Trophoblast cell (in vitro differentiated cells and primary cell): ENCODE measurements around the gene TANK.

Experiments
- DNase-seq, 2 donors: peaks; one replicate each; pipeline ENCODE4 v3.0.0-alpha.2; 2016
- H2AFZ ChIP-seq: 2 replicates; pipeline ENCODE4 v1.6.1; 2013; ENCODE audit warnings: low read length, moderate library complexity, mild to moderate bottlenecking; ENCODE audit not compliant: insufficient read depth, poor library complexity
- H2AK5ac ChIP-seq: 2 replicates; pipeline ENCODE4 v1.6.1; 2013; ENCODE audit warnings: mild to moderate bottlenecking, low read length
- H2BK120ac ChIP-seq: 2 replicates; pipeline ENCODE4 v1.6.1; 2013; ENCODE audit warnings: low read length, mild to moderate bottlenecking, moderate library complexity; ENCODE audit not compliant: insufficient read depth, poor library complexity
- H2BK12ac ChIP-seq: 2 replicates; pipeline ENCODE4 v1.6.1; 2013; ENCODE audit warnings: mild to moderate bottlenecking, low read length, moderate library complexity
- H2BK5ac ChIP-seq: 2 replicates; pipeline ENCODE4 v1.6.1; 2013; ENCODE audit warnings: low read length, low read depth, moderate library complexity, mild to moderate bottlenecking; ENCODE audit not compliant: poor library complexity
- H3K14ac ChIP-seq: 2 replicates; pipeline ENCODE4 v1.6.1; 2013; ENCODE audit warnings: mild to moderate bottlenecking, low read length
- H3K18ac ChIP-seq: 2 replicates; pipeline ENCODE4 v1.6.1; 2013; ENCODE audit warnings: mild to moderate bottlenecking, low read length
- H3K23ac ChIP-seq: 2 replicates; pipeline ENCODE4 v1.6.1; 2013; ENCODE audit warnings: low read length
- H3K27ac ChIP-seq: 2 replicates; pipeline ENCODE4 v1.5.1; 2013; ENCODE audit warnings: low read depth, mild to moderate bottlenecking, inconsistent platforms, low read length, moderate library complexity
- H3K27me3 ChIP-seq: 2 replicates; pipeline ENCODE4 v1.6.1; 2013; ENCODE audit warnings: inconsistent platforms, mild to moderate bottlenecking, low read length, moderate library complexity; ENCODE audit not compliant: insufficient read depth
- H3K36me3 ChIP-seq, 2 experiments: 1 replicate in 1 of 2; 2 replicates in 1 of 2; pipeline ENCODE4 v1.6.1; 2013; ENCODE audit warnings: low read length in 2 of 2, mild to moderate bottlenecking in 2 of 2, moderate library complexity in 1 of 2; ENCODE audit not compliant: insufficient read depth in 2 of 2, control insufficient read depth in 1 of 2
- H3K4ac ChIP-seq: 2 replicates; pipeline ENCODE4 v1.6.1; 2013; ENCODE audit warnings: low read depth, mild to moderate bottlenecking, low read length, moderate library complexity
- H3K4me1 ChIP-seq, 2 experiments: 1 replicate in 1 of 2; 2 replicates in 1 of 2; pipeline ENCODE4 v1.6.1; 2013; ENCODE audit warnings: low read length in 2 of 2, mild to moderate bottlenecking in 2 of 2, moderate library complexity in 1 of 2; ENCODE audit not compliant: insufficient read depth in 2 of 2, control insufficient read depth in 1 of 2
- H3K4me2 ChIP-seq: 2 replicates; pipeline ENCODE4 v1.6.1; 2013; ENCODE audit warnings: inconsistent platforms, mild to moderate bottlenecking, low read length, moderate library complexity
- H3K4me3 ChIP-seq: 2 replicates; pipeline ENCODE4 v1.5.1; 2013; ENCODE audit warnings: mild to moderate bottlenecking, low read depth, low read length, inconsistent platforms
- H3K79me1 ChIP-seq: one replicate; pipeline ENCODE4 v1.6.1; 2013; ENCODE audit warnings: low read length
- H3K79me2 ChIP-seq: 2 replicates; pipeline ENCODE4 v1.6.1; 2013; ENCODE audit warnings: low read length, mild to moderate bottlenecking; ENCODE audit not compliant: control insufficient read depth, insufficient read depth, poor library complexity
- H3K9ac ChIP-seq: 2 replicates; pipeline ENCODE4 v1.6.1; 2013; ENCODE audit warnings: mild to moderate bottlenecking, low read length
- H3K9me3 ChIP-seq: 2 replicates; pipeline ENCODE4 v1.6.1; 2013; ENCODE audit warnings: low read depth, mild to moderate bottlenecking, control low read depth, inconsistent platforms, low read length; ENCODE audit not compliant: insufficient read depth
- H4K12ac ChIP-seq: 2 replicates; pipeline ENCODE4 v1.6.1; 2013; ENCODE audit warnings: low read depth, mild to moderate bottlenecking, low read length, moderate library complexity
- H4K8ac ChIP-seq: 2 replicates; pipeline ENCODE4 v1.6.1; 2013; ENCODE audit warnings: low read depth, mild to moderate bottlenecking, low read length, moderate library complexity
- H4K91ac ChIP-seq: one replicate; pipeline ENCODE4 v1.6.1; 2013; ENCODE audit warnings: low read depth, mild to moderate bottlenecking, low read length, moderate library complexity
- WGBS: extraction: QIAGEN DNeasy Blood & Tissue Kit; methylation state at CpG from one replicate; pipeline ENCODE4 v1.1.7; 2013; ENCODE audit warnings: missing lambda C conversion rate; ENCODE audit not compliant: insufficient read length, insufficient coverage; ENCODE audit errors: extremely low coverage; 5-methylcytosine and 5-hydroxymethylcytosine counted together

TANK gene

GRCh38 chr2:161122772-161123530 is 37.3 kb upstream of the TANK start:
- Histone ChIP-seq H3K27ac (peak overlapping the region; percentile 99), H3K4me1 (peaks cover 2 to 6% of the 10 kb centered on the region in 2 experiments), H3K27me3 (no peaks in the 10 kb centered on the region), H2AK5ac (peak overlapping the region; percentile 67), H4K8ac (no peak overlapping the region), H4K91ac (peak overlapping the region; percentile 77), H3K9ac (no peak overlapping the region), H4K12ac (no peak overlapping the region), H2BK12ac (peak overlapping the region; percentile 97), H2BK120ac (peak overlapping the region; percentile 91), H3K23ac (no peak overlapping the region), H3K79me1 (peaks cover 17% of the 10 kb centered on the region), H3K18ac (no peak overlapping the region), H3K36me3 (no peaks in the 10 kb centered on the region), H3K4me3 (no peak overlapping the region), H3K4ac (no peak overlapping the region), H2BK5ac (peak overlapping the region; percentile 93), H3K14ac (peak overlapping the region; percentile 77), H3K79me2 (no peaks in the 10 kb centered on the region), H3K9me3 (no peaks in the 10 kb centered on the region), H2AFZ (no peak overlapping the region), H3K4me2 (peak overlapping the region; percentile 55)
- DNase-seq: peak; percentile 20 to 73
- WGBS: no CpG with 5 or more reads among the region's 3 CpGs

- H2BK120ac ChIP-seq: peak overlapping the region; percentile 85
- peaks cover 2 to 6% of the 10 kb centered on the region in 2 experiments for H3K4me1 ChIP-seq
- no peak overlapping the region for H3K9ac ChIP-seq
- H4K8ac ChIP-seq: peak overlapping the region; percentile 66
- no peak overlapping the region for H3K18ac ChIP-seq
- no peaks in the 10 kb centered on the region for H3K36me3 ChIP-seq
- H3K23ac ChIP-seq: no peak overlapping the region
- H3K4me3 ChIP-seq: no peak overlapping the region
- no peak overlapping the region for H2AFZ ChIP-seq
- H3K4ac ChIP-seq: peak overlapping the region; percentile 72
- H3K27me3 ChIP-seq: no peaks in the 10 kb centered on the region
- peaks cover 17% of the 10 kb centered on the region for H3K79me1 ChIP-seq
- peak overlapping the region; percentile 63 for H4K91ac ChIP-seq
- no peak overlapping the region for H4K12ac ChIP-seq
- H3K9me3 ChIP-seq: no peaks in the 10 kb centered on the region
- H3K4me2 ChIP-seq: peak overlapping the region; percentile 55
- no peak overlapping the region for H2AK5ac ChIP-seq
- H2BK12ac ChIP-seq: no peak overlapping the region
- no peaks in the 10 kb centered on the region for H3K79me2 ChIP-seq
- H2BK5ac ChIP-seq: peak overlapping the region; percentile 93
- WGBS: no CpG with 5 or more reads among the region's 2 CpGs
- H3K27ac ChIP-seq: peak overlapping the region; percentile 99
- DNase-seq: peak; percentile 56 to 87
- peak overlapping the region; percentile 49 for H3K14ac ChIP-seq
Observed at GRCh38 chr2:161123531-161124030, 36.6 kb upstream of the TANK start.

GRCh38 chr2:161124201-161124600 is 36.0 kb upstream of the TANK start:
- WGBS: no CpG with 5 or more reads among the region's 2 CpGs
- Histone ChIP-seq H2BK5ac (peak overlapping the region; percentile 98), H3K14ac (peak overlapping the region; percentile 79), H4K8ac (peak overlapping the region; percentile 89), H4K12ac (no peak overlapping the region), H2BK120ac (peak overlapping the region; percentile 98), H3K4me3 (no peak overlapping the region), H2BK12ac (peak overlapping the region; percentile 99), H3K4me1 (peaks cover 2 to 6% of the 10 kb centered on the region in 2 experiments), H4K91ac (peak overlapping the region; percentile 93), H3K36me3 (no peaks in the 10 kb centered on the region), H3K18ac (no peak overlapping the region), H3K4ac (no peak overlapping the region), H2AK5ac (peak overlapping the region; percentile 95), H3K27ac (peak overlapping the region; percentile 86), H3K9me3 (no peaks in the 10 kb centered on the region), H3K27me3 (no peaks in the 10 kb centered on the region), H3K9ac (no peak overlapping the region), H3K4me2 (no peak overlapping the region), H3K79me1 (peaks cover 17% of the 10 kb centered on the region), H3K79me2 (no peaks in the 10 kb centered on the region), H3K23ac (no peak overlapping the region), H2AFZ (peak overlapping the region; percentile 6)
- peak in 1 of 2 donors; percentile 12 for DNase-seq

GRCh38 chr2:161128885-161129284 is 31.3 kb upstream of the TANK start:
- Histone ChIP-seq H3K9ac (no peak overlapping the region), H2BK5ac (no peak overlapping the region), H3K36me3 (no peaks in the 10 kb centered on the region), H2BK12ac (no peak overlapping the region), H3K4ac (no peak overlapping the region), H4K91ac (no peak overlapping the region), H3K4me3 (no peak overlapping the region), H3K4me2 (no peak overlapping the region), H2BK120ac (no peak overlapping the region), H3K4me1 (peaks cover 2 to 4% of the 10 kb centered on the region in 2 experiments), H2AFZ (no peak overlapping the region), H3K79me1 (peaks cover 7% of the 10 kb centered on the region), H3K9me3 (no peaks in the 10 kb centered on the region), H4K8ac (no peak overlapping the region), H3K18ac (no peak overlapping the region), H2AK5ac (no peak overlapping the region), H3K79me2 (no peaks in the 10 kb centered on the region), H3K27ac (no peak overlapping the region), H3K14ac (no peak overlapping the region), H3K23ac (no peak overlapping the region), H3K27me3 (no peaks in the 10 kb centered on the region), H4K12ac (no peak overlapping the region)
- DNase-seq: no peak
- WGBS: no CpG with 5 or more reads among the region's 3 CpGs
